ENCODE data around the gene ASXL1. TPM values are rescaled to one million over a fixed set of nuclear protein-coding genes. Genes with fewer than 3 reads are reported as not detected.

ASXL1 gene
- total and polyA plus RNA-seq, 9 of the 15 experiments (the other 6 are each of a cell fraction or from before 2014, with no cell fraction given), result 6.5 to 65.3 (median 32.3) TPM

- TF ChIP-seq TAF1 (IDR thresholded peaks at IDR 0.05; ENCODE audit: control insufficient read depth, extremely low read depth, insufficient read depth, low read length, severe bottlenecking), result peak; percentile 32
- TF ChIP-seq SIN3A (IDR thresholded peaks at IDR 0.05; ENCODE audit: borderline replicate concordance in 2 of 2, control insufficient read depth in 1 of 2, low read depth in 2 of 2, low read length in 2 of 2), result peak; percentile 37 to 63; a peak in 1 of 4 replicates
- 0 out of 2 replicates have a peak, but pooled peaks have one; percentile 18 for TF ChIP-seq SMAD4 (CRISPR knock-in tag; conservative IDR thresholded peaks at IDR 0.05)
- TF ChIP-seq ZNF77 (CRISPR knock-in tag; IDR thresholded peaks at IDR 0.05), result no peak
- TF ChIP-seq ZNF143 (CRISPR knock-in tag; IDR thresholded peaks at IDR 0.05), result peak; percentile 23; the same call in 1 of the 2 replicates
- TF ChIP-seq KDM5B (IDR thresholded peaks at IDR 0.05; ENCODE audit: insufficient replicate concordance, low read depth, low read length), result peak; percentile 61
- TF ChIP-seq NFIX (CRISPR knock-in tag; IDR thresholded peaks at IDR 0.05; ENCODE audit: low read depth), result no peak
- TF ChIP-seq TEAD2 (tag; IDR thresholded peaks at IDR 0.05), result no peak
- no peak for TF ChIP-seq REST (IDR thresholded peaks at IDR 0.05; ENCODE audit: borderline replicate concordance)
- TF ChIP-seq REST (CRISPR knock-in tag; IDR thresholded peaks at IDR 0.05; ENCODE audit: low read depth), result peak; percentile 64; the same call in 1 of the 2 replicates
- TF ChIP-seq POLR2A (conservative IDR thresholded peaks at IDR 0.05), result peak; percentile 51
- TF ChIP-seq POLR2AphosphoS5 (IDR thresholded peaks at IDR 0.05; ENCODE audit: control insufficient read depth, insufficient read depth, low read depth, low read length), result peak; percentile 47; the same call in 1 of the 2 replicates
- TF ChIP-seq, protein P1, sequence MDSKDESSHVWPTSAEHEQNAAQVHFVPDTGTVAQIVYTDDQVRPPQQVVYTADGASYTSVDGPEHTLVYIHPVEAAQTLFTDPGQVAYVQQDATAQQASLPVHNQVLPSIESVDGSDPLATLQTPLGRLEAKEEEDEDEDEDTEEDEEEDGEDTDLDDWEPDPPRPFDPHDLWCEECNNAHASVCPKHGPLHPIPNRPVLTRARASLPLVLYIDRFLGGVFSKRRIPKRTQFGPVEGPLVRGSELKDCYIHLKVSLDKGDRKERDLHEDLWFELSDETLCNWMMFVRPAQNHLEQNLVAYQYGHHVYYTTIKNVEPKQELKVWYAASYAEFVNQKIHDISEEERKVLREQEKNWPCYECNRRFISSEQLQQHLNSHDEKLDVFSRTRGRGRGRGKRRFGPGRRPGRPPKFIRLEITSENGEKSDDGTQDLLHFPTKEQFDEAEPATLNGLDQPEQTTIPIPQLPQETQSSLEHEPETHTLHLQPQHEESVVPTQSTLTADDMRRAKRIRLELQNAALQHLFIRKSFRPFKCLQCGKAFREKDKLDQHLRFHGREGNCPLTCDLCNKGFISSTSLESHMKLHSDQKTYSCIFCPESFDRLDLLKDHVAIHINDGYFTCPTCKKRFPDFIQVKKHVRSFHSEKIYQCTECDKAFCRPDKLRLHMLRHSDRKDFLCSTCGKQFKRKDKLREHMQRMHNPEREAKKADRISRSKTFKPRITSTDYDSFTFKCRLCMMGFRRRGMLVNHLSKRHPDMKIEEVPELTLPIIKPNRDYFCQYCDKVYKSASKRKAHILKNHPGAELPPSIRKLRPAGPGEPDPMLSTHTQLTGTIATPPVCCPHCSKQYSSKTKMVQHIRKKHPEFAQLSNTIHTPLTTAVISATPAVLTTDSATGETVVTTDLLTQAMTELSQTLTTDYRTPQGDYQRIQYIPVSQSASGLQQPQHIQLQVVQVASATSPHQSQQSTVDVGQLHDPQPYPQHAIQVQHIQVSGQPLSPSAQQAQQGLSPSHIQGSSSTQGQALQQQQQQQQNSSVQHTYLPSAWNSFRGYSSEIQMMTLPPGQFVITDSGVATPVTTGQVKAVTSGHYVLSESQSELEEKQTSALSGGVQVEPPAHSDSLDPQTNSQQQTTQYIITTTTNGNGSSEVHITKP (IDR thresholded peaks at IDR 0.05; ENCODE audit: partially characterized antibody), result peak; percentile 61
Measured at GRCh38 chr20:32358883-32359632, 927 bp downstream of the ASXL1 start (continued).
